Sigmoid colon (tissue), 4 donors: ENCODE results near the gene SOCS1.

ENCODE experiments used
- EP300 ChIP-seq, 4 donors: sonication (generic); formaldehyde crosslinking; IDR thresholded peaks; one replicate each; pipeline ENCODE4 v1.6.1; 2017; ENCODE audit warnings: antibody characterized with exemption in 4 of 4
- POLR2A ChIP-seq, 2 donors: fragments of 450-650 bp; IDR thresholded peaks; one replicate each; pipeline ENCODE4 v1.6.1; 2016; ENCODE audit warnings: antibody characterized with exemption in 2 of 2, mild to moderate bottlenecking in 2 of 2, moderate library complexity in 2 of 2
- POLR2AphosphoS5 ChIP-seq, 4 donors: sonication (generic); formaldehyde crosslinking; IDR thresholded peaks; one replicate each; pipeline ENCODE4 v1.6.1; 2017; ENCODE audit warnings: antibody characterized with exemption in 4 of 4
- TF ChIP-seq, protein P1 (sequence below), 4 experiments: fragments of 450-650 bp in 3 of 4; fragments of 200-600 bp in 1 of 4; IDR thresholded peaks; one replicate each; pipeline ENCODE4 v1.5.1; 2016 to 2019; ENCODE audit warnings: antibody characterized with exemption in 4 of 4, mild to moderate bottlenecking in 3 of 4, moderate library complexity in 2 of 4

DNA sequence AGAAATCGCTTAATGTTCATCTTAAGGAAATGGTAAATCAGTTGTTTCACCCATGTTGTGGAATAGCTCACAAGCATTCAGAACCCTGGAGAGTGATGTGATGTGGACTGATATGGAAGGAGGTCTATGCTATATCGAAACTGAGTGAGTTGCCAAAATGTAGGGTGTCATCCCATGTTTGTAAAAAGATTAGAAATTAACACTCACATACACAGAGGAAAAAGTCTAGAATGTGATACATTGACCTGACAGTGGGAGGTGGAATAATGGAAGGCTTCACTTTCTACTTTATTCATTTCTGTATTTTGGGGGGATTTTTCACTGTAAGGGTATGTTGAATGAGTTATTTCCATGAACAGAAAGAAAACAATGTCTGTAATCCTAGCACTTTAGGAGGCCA is 29.8 kb upstream of the SOCS1 start:
- TF ChIP-seq, protein P1, sequence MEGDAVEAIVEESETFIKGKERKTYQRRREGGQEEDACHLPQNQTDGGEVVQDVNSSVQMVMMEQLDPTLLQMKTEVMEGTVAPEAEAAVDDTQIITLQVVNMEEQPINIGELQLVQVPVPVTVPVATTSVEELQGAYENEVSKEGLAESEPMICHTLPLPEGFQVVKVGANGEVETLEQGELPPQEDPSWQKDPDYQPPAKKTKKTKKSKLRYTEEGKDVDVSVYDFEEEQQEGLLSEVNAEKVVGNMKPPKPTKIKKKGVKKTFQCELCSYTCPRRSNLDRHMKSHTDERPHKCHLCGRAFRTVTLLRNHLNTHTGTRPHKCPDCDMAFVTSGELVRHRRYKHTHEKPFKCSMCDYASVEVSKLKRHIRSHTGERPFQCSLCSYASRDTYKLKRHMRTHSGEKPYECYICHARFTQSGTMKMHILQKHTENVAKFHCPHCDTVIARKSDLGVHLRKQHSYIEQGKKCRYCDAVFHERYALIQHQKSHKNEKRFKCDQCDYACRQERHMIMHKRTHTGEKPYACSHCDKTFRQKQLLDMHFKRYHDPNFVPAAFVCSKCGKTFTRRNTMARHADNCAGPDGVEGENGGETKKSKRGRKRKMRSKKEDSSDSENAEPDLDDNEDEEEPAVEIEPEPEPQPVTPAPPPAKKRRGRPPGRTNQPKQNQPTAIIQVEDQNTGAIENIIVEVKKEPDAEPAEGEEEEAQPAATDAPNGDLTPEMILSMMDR (IDR thresholded peaks at IDR 0.05), result no peak
- TF ChIP-seq POLR2A (IDR thresholded peaks at IDR 0.05) (no peak), EP300 (IDR thresholded peaks at IDR 0.05) (no peak), POLR2AphosphoS5 (IDR thresholded peaks at IDR 0.05) (no peak)
